Dermis microvascular lymphatic vessel endothelial cell (primary cell): ENCODE data around the gene TBRG4. TPM values are rescaled to one million over a fixed set of nuclear protein-coding genes. Genes with fewer than 3 reads are reported as not detected.
"Not testable (repeated sequence)": the region's sequence is repeated elsewhere in the genome, so short reads cannot be mapped to it uniquely, and the experiment has no call there.

ENCODE experiments used
- DNase-seq, 2 donors: peaks; one replicate each; pipeline versions ENCODE4 v3.0.0 to v3.0.0-alpha.2; 2010; ENCODE audit warnings: low read depth in 2 of 2
- total RNA-seq: library from RNA; depleted of rRNA; stranded (reverse); fragments of >200 nt; gene quantifications from 2 replicates; pipeline ENCODE4 v1.2.1, GENCODE V29; 2014

Gene TBRG4
- total RNA-seq, 1 donor from 2014 or later, result 55.5 TPM

GRCh38 chr7:45117582-45117981 lies 6.1 kb upstream of the TBRG4 start:
- no peak for DNase-seq

GRCh38 chr7:45116048-45116447 lies 4.6 kb upstream of the TBRG4 start:
- no peak for DNase-seq

- no peak for DNase-seq
Measured at GRCh38 chr7:45114926-45115325, 3.4 kb upstream of the TBRG4 start.

- DNase-seq, result not testable (repeated sequence)
Measured at GRCh38 chr7:45114257-45114656, 2.8 kb upstream of the TBRG4 start.

- no peak for DNase-seq
Measured at GRCh38 chr7:45112648-45113047, 1.2 kb upstream of the TBRG4 start.

GRCh38 chr7:45108863-45109262 lies 2.6 kb downstream of the TBRG4 start:
- no peak for DNase-seq

- no peak for DNase-seq
Measured at GRCh38 chr7:45107356-45107755, 4.1 kb downstream of the TBRG4 start.

GRCh38 chr7:45106820-45107219 lies 4.7 kb downstream of the TBRG4 start:
- DNase-seq, result no peak

- DNase-seq, result no peak
Measured at GRCh38 chr7:45105588-45106188, 5.8 kb downstream of the TBRG4 start.

GRCh38 chr7:45104844-45105587 lies 6.5 kb downstream of the TBRG4 start:
- DNase-seq, result no peak

GRCh38 chr7:45103958-45104843 lies 7.3 kb downstream of the TBRG4 start:
- DNase-seq, result no peak

GRCh38 chr7:45102785-45103712 lies 8.4 kb downstream of the TBRG4 start:
- no peak for DNase-seq

GRCh38 chr7:45101748-45102147 lies 9.7 kb downstream of the TBRG4 start:
- DNase-seq, result no peak

- DNase-seq, result no peak
Measured at GRCh38 chr7:45100761-45101480, 10.6 kb downstream of the TBRG4 start.

- no peak for DNase-seq
Measured at GRCh38 chr7:45099891-45100760, 11.4 kb downstream of the TBRG4 start.

- DNase-seq, result no peak
Measured at GRCh38 chr7:45098983-45099839, 12.3 kb downstream of the TBRG4 start.

GRCh38 chr7:45092931-45093235 lies 18.6 kb downstream of the TBRG4 start:
- DNase-seq, result no peak

- DNase-seq, result no peak
Measured at GRCh38 chr7:45092100-45092930, 19.2 kb downstream of the TBRG4 start.
